PC-9 (cell line): ENCODE measurements around the gene EVI5.

Experiments
- CTCF ChIP-seq: fragments of 200-600 bp; sonication (generic); conservative IDR thresholded peaks from 2 replicates; pipeline ENCODE4 v1.6.1; 2017; ENCODE audit warnings: mixed run types, antibody characterized with exemption, mild to moderate bottlenecking, moderate library complexity
- EZH2 ChIP-seq: fragments of 200-600 bp; sonication (generic); IDR thresholded peaks from 2 replicates; pipeline ENCODE4 v1.8.0; 2017; ENCODE audit warnings: antibody characterized with exemption, low read depth

GRCh38 chr1:92638498-92638897 is 146.4 kb downstream of the EVI5 start:
- TF ChIP-seq EZH2 (no peak), CTCF (no peak)
